Chondrocyte (in vitro differentiated cells): ENCODE measurements around the gene SLC27A4. TPM values are rescaled to one million over a fixed set of nuclear protein-coding genes. Genes with fewer than 3 reads are reported as not detected.

Experiments
- DNase-seq: peaks from one replicate; pipeline ENCODE4 v3.0.0; 2021; ENCODE audit warnings: mixed read lengths, low spot score
- H3K27ac Mint-ChIP-seq: one replicate; pipeline ENCODE4 v1.8.0; 2021; ENCODE audit warnings: mild to moderate bottlenecking, moderate library complexity, mixed read lengths; ENCODE audit not compliant: unreplicated experiment
- H3K27me3 Mint-ChIP-seq: 2 replicates; pipeline ENCODE4 v1.8.0; 2021; ENCODE audit warnings: low read depth, mixed read lengths
- H3K36me3 Mint-ChIP-seq: 2 replicates; pipeline ENCODE4 v1.8.0; 2021; ENCODE audit warnings: low read depth, mixed read lengths
- H3K4me1 Mint-ChIP-seq: 2 replicates; pipeline ENCODE4 v1.8.0; 2021; ENCODE audit warnings: low read depth, mild to moderate bottlenecking, mixed read lengths
- H3K4me3 Mint-ChIP-seq: one replicate; pipeline ENCODE4 v1.8.0; 2021; ENCODE audit warnings: mild to moderate bottlenecking, moderate library complexity, mixed read lengths; ENCODE audit not compliant: unreplicated experiment
- H3K9me3 Mint-ChIP-seq: 2 replicates; pipeline ENCODE4 v1.8.0; 2021; ENCODE audit warnings: low read depth, mixed read lengths
- CTCF ChIP-seq: fragments of 200-600 bp; sonication (generic); IDR thresholded peaks from 2 replicates; pipeline ENCODE4 v1.5.0; 2021; ENCODE audit warnings: antibody characterized with exemption, mild to moderate bottlenecking, moderate library complexity
- total RNA-seq: library from RNA; stranded (reverse); gene quantifications from 3 replicates; pipeline ENCODE4 v1.2.1, GENCODE V29; 2021

The SLC27A4 gene
- total RNA-seq, 1 donor from 2014 or later, result 42.1 TPM

- DNase-seq, result no peak
- Mint-ChIP-seq H3K4me3 (peak overlapping the region; percentile 99), H3K36me3 (peaks cover 6% of the 10 kb centered on the region), H3K27ac (peak overlapping the region; percentile 5), H3K9me3 (no peaks in the 10 kb centered on the region), H3K27me3 (no peaks in the 10 kb centered on the region), H3K4me1 (peaks cover 39% of the 10 kb centered on the region)
- no peak for TF ChIP-seq CTCF
Observed at GRCh38 chr9:128372784-128373183, 32.5 kb downstream of the SLC27A4 start.

GRCh38 chr9:128374221-128374675 is 33.9 kb downstream of the SLC27A4 start:
- DNase-seq, result no peak
- Mint-ChIP-seq H3K27me3 (no peaks in the 10 kb centered on the region), H3K9me3 (no peaks in the 10 kb centered on the region), H3K36me3 (peaks cover 11% of the 10 kb centered on the region), H3K4me3 (no peak overlapping the region), H3K27ac (no peak overlapping the region), H3K4me1 (peaks cover 38% of the 10 kb centered on the region)
- no peak for TF ChIP-seq CTCF

- no peak for DNase-seq
- H3K27ac Mint-ChIP-seq, result no peak overlapping the region
- no peaks in the 10 kb centered on the region for H3K27me3 Mint-ChIP-seq
- H3K9me3 Mint-ChIP-seq, result no peaks in the 10 kb centered on the region
- H3K36me3 Mint-ChIP-seq, result peaks cover 9% of the 10 kb centered on the region
- H3K4me1 Mint-ChIP-seq, result peaks cover 27% of the 10 kb centered on the region
- TF ChIP-seq CTCF, result no peak
- H3K4me3 Mint-ChIP-seq, result no peak overlapping the region
Observed at GRCh38 chr9:128375865-128376264, 35.5 kb downstream of the SLC27A4 start.

GRCh38 chr9:128382261-128382660 is 41.9 kb downstream of the SLC27A4 start:
- Mint-ChIP-seq H3K36me3 (peaks cover 13% of the 10 kb centered on the region), H3K4me1 (peaks cover 7% of the 10 kb centered on the region), H3K27ac (no peak overlapping the region), H3K9me3 (no peaks in the 10 kb centered on the region), H3K27me3 (no peaks in the 10 kb centered on the region), H3K4me3 (no peak overlapping the region)
- DNase-seq, result no peak
- no peak for TF ChIP-seq CTCF

GRCh38 chr9:128383007-128383753 is 42.9 kb downstream of the SLC27A4 start:
- Mint-ChIP-seq H3K9me3 (no peaks in the 10 kb centered on the region), H3K36me3 (peaks cover 20% of the 10 kb centered on the region), H3K4me1 (peaks cover 7% of the 10 kb centered on the region), H3K4me3 (no peak overlapping the region), H3K27me3 (no peaks in the 10 kb centered on the region), H3K27ac (no peak overlapping the region)
- no peak for DNase-seq
- TF ChIP-seq CTCF, result no peak
